IMR-90 (cell line): Measurements from ENCODE around the gene KCNN4. TPM values are rescaled to one million over a fixed set of nuclear protein-coding genes. Genes with fewer than 3 reads are reported as not detected.

Experiments
- ATAC-seq: fragments of 200-7000 bp; cut with Tn5 transposase; 2 replicates; pipeline ENCODE4 v1.9.1; 2020; ENCODE audit warnings: low read depth, mild to moderate bottlenecking, moderate library complexity
- BruUV-seq: library from RNA; stranded (reverse); fragments of 400-500 nt; replicated peaks from 2 replicates; lab custom pipeline; 2021; lab: Mats Ljungman, UMichigan
- CTCF ChIA-PET: fragments of 300-600 bp; formaldehyde crosslinking; extraction: SDS; loops from one replicate; lab custom pipeline; 2021; ENCODE audit warnings: antibody characterized with exemption; lab: Yijun Ruan, JAX
- POLR2A ChIA-PET: fragments of 300-600 bp; sonication (Branson Sonifier 250); formaldehyde crosslinking; loops from one replicate; lab custom pipeline; 2022; ENCODE audit warnings: antibody characterized with exemption; ENCODE audit not compliant: unreplicated experiment; lab: Charles Lee
- DNase-seq: peaks from one replicate; pipeline ENCODE4 v3.0.0; 2013
- H2AFZ ChIP-seq: replicated peaks from 2 replicates; pipeline ENCODE3; 2013; ENCODE audit warnings: low read length, mild to moderate bottlenecking; ENCODE audit not compliant: poor library complexity
- H2AK5ac ChIP-seq: 2 replicates; pipeline ENCODE4 v1.6.1; 2013; ENCODE audit warnings: low read depth, low read length, inconsistent platforms
- H2AK9ac ChIP-seq: replicated peaks from 2 replicates; pipeline ENCODE3; 2013; ENCODE audit warnings: mild to moderate bottlenecking, low read depth, low read length, moderate library complexity; ENCODE audit not compliant: poor library complexity
- H2BK120ac ChIP-seq: 2 replicates; pipeline ENCODE4 v1.6.1; 2013; ENCODE audit warnings: low read depth, low read length, inconsistent platforms
- H2BK15ac ChIP-seq: 3 replicates; pipeline ENCODE4 v1.6.1; 2013; ENCODE audit warnings: low read depth, low read length, inconsistent platforms
- H2BK20ac ChIP-seq: 2 replicates; pipeline ENCODE4 v1.6.1; 2013; ENCODE audit warnings: low read depth, mild to moderate bottlenecking, inconsistent platforms, low read length, moderate library complexity
- H2BK5ac ChIP-seq: 2 replicates; pipeline ENCODE4 v1.6.1; 2013; ENCODE audit warnings: mild to moderate bottlenecking, low read depth, low read length, inconsistent platforms; ENCODE audit not compliant: poor library complexity, severe bottlenecking
- H3K14ac ChIP-seq: replicated peaks from 2 replicates; pipeline ENCODE4 v1.6.1; 2013; ENCODE audit warnings: low read depth, low read length, inconsistent platforms
- H3K18ac ChIP-seq: 2 replicates; pipeline ENCODE4 v1.6.1; 2013; ENCODE audit warnings: low read depth, low read length, control low read depth
- H3K23ac ChIP-seq: 2 replicates; pipeline ENCODE4 v1.6.1; 2013; ENCODE audit warnings: low read depth, low read length, inconsistent platforms
- H3K27ac ChIP-seq: 2 replicates; pipeline ENCODE4 v1.5.1; 2013; ENCODE audit warnings: mild to moderate bottlenecking, control low read depth, low read length; ENCODE audit not compliant: insufficient read depth
- H3K27me3 ChIP-seq: 2 replicates; pipeline ENCODE4 v1.6.1; 2013; ENCODE audit warnings: low read length; ENCODE audit not compliant: control insufficient read depth, insufficient read depth
- H3K36me3 ChIP-seq: 2 replicates; pipeline ENCODE4 v1.6.1; 2013; ENCODE audit warnings: low read length, mixed read lengths; ENCODE audit not compliant: control insufficient read depth, insufficient read depth
- H3K4ac ChIP-seq: 2 replicates; pipeline ENCODE4 v1.6.1; 2013; ENCODE audit warnings: low read depth, low read length, inconsistent platforms
- H3K4me1 ChIP-seq: 2 replicates; pipeline ENCODE4 v1.6.1; 2013; ENCODE audit warnings: low read length, mixed read lengths; ENCODE audit not compliant: control insufficient read depth, insufficient read depth
- H3K4me2 ChIP-seq: 2 replicates; pipeline ENCODE4 v1.6.1; 2013; ENCODE audit warnings: low read depth, mild to moderate bottlenecking, control low read depth, low read length, moderate library complexity
- H3K4me3 ChIP-seq: 2 replicates; pipeline ENCODE4 v1.5.1; 2013; ENCODE audit warnings: low read depth, mild to moderate bottlenecking, control low read depth, low read length, moderate library complexity; ENCODE audit not compliant: insufficient read depth
- H3K56ac ChIP-seq: 2 replicates; pipeline ENCODE4 v1.6.1; 2013; ENCODE audit warnings: low read length, inconsistent platforms; ENCODE audit not compliant: insufficient read depth; ENCODE audit errors: extremely low read depth
- H3K79me1 ChIP-seq, 2 experiments: 2 replicates each; pipeline ENCODE4 v1.6.1; 2013; ENCODE audit warnings: low read length in 2 of 2, inconsistent platforms in 1 of 2, low read depth in 1 of 2
- H3K9ac ChIP-seq: 2 replicates; pipeline ENCODE4 v1.6.1; 2013; ENCODE audit warnings: low read depth, low read length, control low read depth
- H3K9me1 ChIP-seq: 2 replicates; pipeline ENCODE4 v1.6.1; 2013; ENCODE audit warnings: low read length, inconsistent platforms; ENCODE audit not compliant: insufficient read depth
- H3K9me3 ChIP-seq: 2 replicates; pipeline ENCODE4 v1.6.1; 2013; ENCODE audit warnings: low read length; ENCODE audit not compliant: control insufficient read depth, insufficient read depth
- H4K20me1 ChIP-seq: 2 replicates; pipeline ENCODE4 v1.6.1; 2013; ENCODE audit warnings: low read length, inconsistent platforms; ENCODE audit not compliant: insufficient read depth
- H4K5ac ChIP-seq: 2 replicates; pipeline ENCODE4 v1.6.1; 2013; ENCODE audit warnings: mild to moderate bottlenecking, low read depth, low read length, control low read depth
- H4K8ac ChIP-seq, 2 experiments: 2 replicates each; pipeline ENCODE4 v1.6.1; 2013; ENCODE audit warnings: low read depth in 2 of 2, low read length in 2 of 2, control low read depth in 1 of 2, inconsistent platforms in 1 of 2
- H4K91ac ChIP-seq: 2 replicates; pipeline ENCODE4 v1.6.1; 2013; ENCODE audit warnings: low read depth, low read length, inconsistent platforms; ENCODE audit not compliant: insufficient read depth
- ELK1 ChIP-seq: fragments of 150-350 bp; IDR thresholded peaks from 2 replicates; pipeline ENCODE4 v1.6.1; 2016; ENCODE audit warnings: low read depth, mild to moderate bottlenecking, low read length, moderate library complexity, borderline replicate concordance
- FOS ChIP-seq: fragments of 150-350 bp; IDR thresholded peaks from 2 replicates; pipeline ENCODE4 v1.6.1; 2016; ENCODE audit warnings: low read depth, low read length
- WGBS, 2 experiments: methylation state at CpG; one replicate each; pipeline versions ENCODE4 v1.1.5 to v1.1.7; 2013; ENCODE audit warnings: missing lambda C conversion rate in 2 of 2; ENCODE audit not compliant: insufficient read length in 1 of 2; ENCODE audit errors: extremely low coverage in 2 of 2; 5-methylcytosine and 5-hydroxymethylcytosine counted together
- dilution Hi-C: fragments of 300-500 bp; cut with HindIII; formaldehyde crosslinking; loops from one replicate; pipeline ENCODE4 v1.14.3; 2018; ENCODE audit warnings: low sequenced_read_pairs; ENCODE audit not compliant: unreplicated experiment
- in situ Hi-C: fragments of 300-500 bp; cut with MboI; formaldehyde crosslinking; loops from 3 replicates; pipeline ENCODE4 v1.14.3; 2019; ENCODE audit warnings: low sequenced_read_pairs, inconsistent platforms, mixed read lengths
- intact Hi-C: fragments of 100-400 bp; cut with micrococcal nuclease; formaldehyde crosslinking; loops from 2 replicates; pipeline ENCODE4 v1.10.0; 2022
- polyA plus RNA-seq, 3 experiments: library from polyadenylated mRNA; depleted of rRNA; stranded (reverse); fragments of >200 nt; gene quantifications; 2 replicates each; pipeline ENCODE4 v1.2.3, GENCODE V29; 2012; ENCODE audit warnings: low replicate concordance in 1 of 3
- total RNA-seq: library from RNA; depleted of rRNA; stranded (reverse); fragments of >200 nt; gene quantifications from 2 replicates; pipeline ENCODE4 v1.2.3, GENCODE V29; 2012

Gene KCNN4
- total and polyA plus RNA-seq, 2 of the 4 experiments (the other 2 are of a cell fraction), result 0.54 to 0.99 TPM

GRCh38 chr19:43719918-43720317 lies 60.9 kb downstream of the KCNN4 start:
- no peaks in the 10 kb centered on the region for H3K9me3 ChIP-seq
- 73% methylated on average over 2 of the region's 5 CpGs; no CpG with 5 or more reads in 1 of the 2 experiments for WGBS, 2 experiments
- no peak overlapping the region for H3K14ac ChIP-seq
- H3K18ac ChIP-seq, result no peak overlapping the region
- DNase-seq (no peak), ATAC-seq (no peak)
- H2BK20ac ChIP-seq, result no peak overlapping the region
- no peaks in the 10 kb centered on the region for H3K27me3 ChIP-seq
- no peaks in the 10 kb centered on the region for H3K4me1 ChIP-seq
- H3K79me1 ChIP-seq, result no peaks in the 10 kb centered on the region
- dilution Hi-C loops (no loop called here), intact Hi-C loops (no loop called here), in situ Hi-C loops (no loop called here)
- H2BK15ac ChIP-seq, result no peak overlapping the region
- no peak overlapping the region for H3K4me2 ChIP-seq
- no peak overlapping the region for H3K4ac ChIP-seq
- H3K36me3 ChIP-seq, result no peaks in the 10 kb centered on the region
- H2AFZ ChIP-seq, result no peak overlapping the region
- no peak overlapping the region for H3K56ac ChIP-seq
- no peak overlapping the region for H4K91ac ChIP-seq
- CTCF ChIA-PET, result interaction anchor here (0.5 to 0.6 kb wide), 2 partner anchors 149 to 174 kb away, joined by 3 read pairs; no protein-coding TSS in a partner anchor
- TF ChIP-seq ELK1, result no peak
- TF ChIP-seq FOS, result no peak
- no TSS peak for BruUV-seq
- POLR2A ChIA-PET, result no interaction called here
- no peak overlapping the region for H4K5ac ChIP-seq
- no peak overlapping the region for H3K4me3 ChIP-seq
- H2BK5ac ChIP-seq, result no peak overlapping the region
- no peaks in the 10 kb centered on the region for H4K20me1 ChIP-seq
- no peak overlapping the region for H2AK9ac ChIP-seq
- H3K27ac ChIP-seq, result no peak overlapping the region
- H2AK5ac ChIP-seq, result no peak overlapping the region
- no peak overlapping the region for H3K9ac ChIP-seq
- H3K9me1 ChIP-seq, result no peaks in the 10 kb centered on the region
- H4K8ac ChIP-seq, result no peak overlapping the region
- H2BK120ac ChIP-seq, result no peak overlapping the region
- no peak overlapping the region for H3K23ac ChIP-seq
